Measurements from ENCODE around the gene RXRG.
"Not testable (repeated sequence)": the region's sequence is repeated elsewhere in the genome, so short reads cannot be mapped to it uniquely, and the experiment has no call there.

RXRG gene

DNA sequence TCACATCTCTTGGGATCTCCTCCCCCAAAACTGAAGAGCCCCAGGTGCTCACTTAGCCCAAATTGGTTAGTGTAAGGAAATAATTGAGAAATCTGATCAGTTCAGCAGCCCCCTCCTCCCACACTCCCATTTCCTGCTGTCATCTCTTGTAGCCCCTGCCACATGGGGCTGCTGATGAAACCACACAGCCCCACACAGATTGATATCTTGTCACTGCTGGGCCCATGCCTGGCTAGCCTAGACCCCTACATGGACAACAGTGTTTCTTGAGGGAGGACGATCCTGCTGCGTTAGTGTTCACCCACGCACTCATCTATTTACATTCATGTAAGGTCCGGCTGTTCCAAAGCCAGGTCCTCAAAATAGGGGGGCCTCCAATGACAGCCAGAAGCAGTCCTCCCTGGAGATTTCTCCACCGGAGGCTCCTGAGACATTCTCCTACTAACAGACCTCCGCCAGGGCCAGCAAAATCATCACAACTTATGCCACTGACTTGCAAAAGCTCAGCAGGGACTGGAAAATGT is 23.9 kb upstream of the RXRG start:
- no peaks in the 10 kb centered on the region for H3K4me1 ChIP-seq (ENCODE audit: control insufficient read depth, insufficient read depth, low read length)

GRCh38 chr1:165468253-165468652 is 23.3 kb upstream of the RXRG start:
- H3K27me3 ChIP-seq (ENCODE audit: control insufficient read depth, insufficient read depth, low read length) = peaks cover 3% of the 10 kb centered on the region
- no peak overlapping the region for H3K4me3 ChIP-seq (ENCODE audit: low read length)
- H3K4me1 ChIP-seq (ENCODE audit: control insufficient read depth, insufficient read depth, low read length) = no peaks in the 10 kb centered on the region
- H3K36me3 ChIP-seq (ENCODE audit: control insufficient read depth, insufficient read depth, low read length) = no peaks in the 10 kb centered on the region
- H3K9ac ChIP-seq (ENCODE audit: low read length) = no peak overlapping the region
- no peaks in the 10 kb centered on the region for H3K9me3 ChIP-seq (ENCODE audit: control insufficient read depth, low read length)

More for the DNA sequence above, 23.9 kb upstream of the RXRG start:
- Histone ChIP-seq H3K4me3 (ENCODE audit: low read length) (no peak overlapping the region), H3K9me3 (ENCODE audit: control insufficient read depth, low read length) (no peaks in the 10 kb centered on the region), H3K36me3 (ENCODE audit: control insufficient read depth, insufficient read depth, low read length) (no peaks in the 10 kb centered on the region), H3K27me3 (ENCODE audit: control insufficient read depth, insufficient read depth, low read length) (peaks cover 3% of the 10 kb centered on the region), H3K9ac (ENCODE audit: low read length) (no peak overlapping the region)

- peaks cover 3% of the 10 kb centered on the region for H3K27me3 ChIP-seq (ENCODE audit: control insufficient read depth, insufficient read depth, low read length)
- H3K4me1 ChIP-seq (ENCODE audit: control insufficient read depth, insufficient read depth, low read length) = no peaks in the 10 kb centered on the region
- no peaks in the 10 kb centered on the region for H3K36me3 ChIP-seq (ENCODE audit: control insufficient read depth, insufficient read depth, low read length)
- H3K4me3 ChIP-seq (ENCODE audit: low read length) = no peak overlapping the region
- H3K9ac ChIP-seq (ENCODE audit: low read length) = no peak overlapping the region
- no peaks in the 10 kb centered on the region for H3K9me3 ChIP-seq (ENCODE audit: control insufficient read depth, low read length)
Measured at GRCh38 chr1:165467706-165468105, 22.8 kb upstream of the RXRG start.

- H3K27me3 ChIP-seq (ENCODE audit: control insufficient read depth, insufficient read depth, low read length) = peaks cover 3% of the 10 kb centered on the region
- no peaks in the 10 kb centered on the region for H3K36me3 ChIP-seq (ENCODE audit: control insufficient read depth, insufficient read depth, low read length)
- H3K9me3 ChIP-seq (ENCODE audit: control insufficient read depth, low read length) = no peaks in the 10 kb centered on the region
- H3K4me1 ChIP-seq (ENCODE audit: control insufficient read depth, insufficient read depth, low read length) = no peaks in the 10 kb centered on the region
- no peak overlapping the region for H3K4me3 ChIP-seq (ENCODE audit: low read length)
- no peak overlapping the region for H3K9ac ChIP-seq (ENCODE audit: low read length)
Measured at GRCh38 chr1:165463978-165464377, 19.1 kb upstream of the RXRG start.

DNA sequence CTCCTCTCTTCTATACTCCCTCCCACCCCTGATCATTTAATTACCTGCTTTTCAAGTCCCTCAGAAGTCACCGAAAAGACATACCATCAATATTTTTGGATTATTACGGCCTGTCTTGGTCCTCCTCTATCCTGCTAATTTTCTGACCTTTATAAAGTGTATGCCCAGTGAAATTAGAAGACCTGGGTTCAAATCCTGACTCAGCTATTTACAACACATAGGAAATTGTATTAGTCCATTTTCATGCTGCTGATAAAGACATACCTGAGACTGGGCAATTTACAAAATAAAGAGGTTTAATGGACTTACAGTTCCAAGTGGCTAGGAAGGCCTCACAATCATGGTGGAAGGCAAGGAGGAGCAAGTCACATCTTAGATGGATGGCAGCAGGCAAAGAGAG is 14.8 kb upstream of the RXRG start:
- H3K27me3 ChIP-seq (ENCODE audit: control insufficient read depth, insufficient read depth, low read length); H3K4me1 ChIP-seq (ENCODE audit: control insufficient read depth, insufficient read depth, low read length); H3K9me3 ChIP-seq (ENCODE audit: control insufficient read depth, low read length); H3K36me3 ChIP-seq (ENCODE audit: control insufficient read depth, insufficient read depth, low read length); H3K4me3 ChIP-seq (ENCODE audit: low read length); H3K9ac ChIP-seq (ENCODE audit: low read length): not testable (repeated sequence)

- Histone ChIP-seq H3K4me3 (ENCODE audit: low read length) (no peak overlapping the region), H3K4me1 (ENCODE audit: control insufficient read depth, insufficient read depth, low read length) (no peaks in the 10 kb centered on the region), H3K36me3 (ENCODE audit: control insufficient read depth, insufficient read depth, low read length) (no peaks in the 10 kb centered on the region), H3K9me3 (ENCODE audit: control insufficient read depth, low read length) (no peaks in the 10 kb centered on the region), H3K9ac (ENCODE audit: low read length) (no peak overlapping the region), H3K27me3 (ENCODE audit: control insufficient read depth, insufficient read depth, low read length) (no peaks in the 10 kb centered on the region)
Measured at GRCh38 chr1:165456861-165457260, 11.9 kb upstream of the RXRG start.

DNA sequence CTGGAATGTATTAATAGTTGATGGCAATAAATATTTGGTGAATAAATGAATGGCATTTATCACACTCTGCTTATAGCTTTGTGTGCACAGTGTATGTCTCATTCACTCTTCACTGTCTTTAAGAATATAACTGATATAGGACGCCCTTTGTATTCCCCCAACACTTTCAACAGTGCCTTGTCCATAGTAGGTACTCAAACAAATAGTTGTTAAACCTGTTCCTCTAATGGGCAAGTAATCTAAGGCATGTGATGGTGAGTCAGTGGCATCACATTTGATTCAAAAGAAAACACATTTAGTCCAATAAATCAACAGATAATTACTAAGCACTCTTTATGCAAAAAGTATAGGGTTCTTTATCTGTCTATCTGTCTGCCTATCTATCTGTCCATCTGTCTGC is 11.2 kb upstream of the RXRG start:
- no peaks in the 10 kb centered on the region for H3K4me1 ChIP-seq (ENCODE audit: control insufficient read depth, insufficient read depth, low read length)
- no peaks in the 10 kb centered on the region for H3K27me3 ChIP-seq (ENCODE audit: control insufficient read depth, insufficient read depth, low read length)
- H3K9me3 ChIP-seq (ENCODE audit: control insufficient read depth, low read length) = no peaks in the 10 kb centered on the region
- no peak overlapping the region for H3K4me3 ChIP-seq (ENCODE audit: low read length)
- no peak overlapping the region for H3K9ac ChIP-seq (ENCODE audit: low read length)
- no peaks in the 10 kb centered on the region for H3K36me3 ChIP-seq (ENCODE audit: control insufficient read depth, insufficient read depth, low read length)

GRCh38 chr1:165455111-165455510 is 10.2 kb upstream of the RXRG start:
- H3K27me3 ChIP-seq (ENCODE audit: control insufficient read depth, insufficient read depth, low read length) = peaks cover 4% of the 10 kb centered on the region
- H3K4me3 ChIP-seq (ENCODE audit: low read length) = no peak overlapping the region
- no peaks in the 10 kb centered on the region for H3K36me3 ChIP-seq (ENCODE audit: control insufficient read depth, insufficient read depth, low read length)
- no peak overlapping the region for H3K9ac ChIP-seq (ENCODE audit: low read length)
- no peaks in the 10 kb centered on the region for H3K4me1 ChIP-seq (ENCODE audit: control insufficient read depth, insufficient read depth, low read length)
- no peaks in the 10 kb centered on the region for H3K9me3 ChIP-seq (ENCODE audit: control insufficient read depth, low read length)

DNA sequence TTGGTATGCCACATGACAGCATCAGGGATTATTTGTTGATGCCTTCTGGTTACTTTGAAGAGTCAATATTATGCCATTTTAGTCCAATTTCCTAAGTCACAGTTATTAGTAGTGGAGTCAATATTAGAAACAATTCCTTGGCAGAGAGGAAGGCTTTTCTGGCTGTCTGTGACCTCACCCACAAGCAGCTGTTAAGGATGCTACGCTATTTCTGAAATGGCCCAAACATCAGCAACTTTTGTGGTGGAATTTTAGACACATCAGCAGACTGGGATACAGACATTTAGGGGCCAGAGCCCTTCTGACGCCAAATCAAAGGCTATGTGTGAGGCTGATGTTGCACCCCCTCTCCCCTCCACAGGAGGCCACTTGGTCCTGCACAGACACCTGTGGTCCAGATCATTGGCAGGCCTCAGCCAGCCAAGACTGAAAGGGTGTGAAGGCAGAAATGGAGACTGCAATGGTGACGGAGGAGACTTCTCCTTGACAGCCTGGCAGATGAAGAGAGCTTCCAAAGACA is 9.2 kb upstream of the RXRG start:
- H3K4me3 ChIP-seq (ENCODE audit: low read length) = no peak overlapping the region
- no peaks in the 10 kb centered on the region for H3K4me1 ChIP-seq (ENCODE audit: control insufficient read depth, insufficient read depth, low read length)
- no peaks in the 10 kb centered on the region for H3K9me3 ChIP-seq (ENCODE audit: control insufficient read depth, low read length)
- H3K9ac ChIP-seq (ENCODE audit: low read length) = no peak overlapping the region
- no peaks in the 10 kb centered on the region for H3K36me3 ChIP-seq (ENCODE audit: control insufficient read depth, insufficient read depth, low read length)
- H3K27me3 ChIP-seq (ENCODE audit: control insufficient read depth, insufficient read depth, low read length) = peaks cover 4% of the 10 kb centered on the region

DNA sequence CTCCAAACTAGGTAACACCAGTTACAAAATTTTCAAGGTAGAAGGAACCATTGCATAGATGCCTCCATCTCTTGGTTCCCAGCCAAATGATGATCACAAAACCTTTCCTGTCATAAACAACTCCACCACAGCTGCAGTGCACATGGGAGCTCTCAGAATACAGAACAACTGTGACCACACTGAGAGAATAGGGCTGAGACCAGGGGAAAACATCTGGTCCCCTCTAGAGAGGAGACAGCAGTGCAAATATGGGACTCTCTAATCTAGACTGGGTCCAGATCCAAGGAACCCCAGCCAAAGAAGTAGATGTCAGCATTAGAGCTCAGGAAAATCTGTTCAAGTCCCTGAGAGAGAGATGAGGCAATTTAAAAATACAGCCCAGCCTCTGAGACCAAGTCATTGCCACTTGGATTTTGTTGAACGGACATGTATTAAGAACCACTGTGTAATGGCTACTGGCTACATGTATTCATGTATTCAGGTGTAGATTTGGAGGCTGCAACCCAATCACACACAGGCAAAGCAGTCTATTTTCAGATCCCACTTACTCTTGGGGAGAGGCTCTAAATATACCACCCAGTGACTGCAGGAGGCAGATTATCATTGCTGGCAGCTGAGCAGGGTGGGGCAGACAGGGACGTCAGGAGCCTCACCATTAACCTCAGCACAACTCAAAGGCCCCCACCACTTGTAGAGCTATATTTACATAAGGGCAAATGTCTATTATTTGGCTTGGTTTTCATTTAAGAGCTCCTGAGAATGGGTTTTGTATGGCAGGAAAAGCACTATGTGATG is 7.6 kb upstream of the RXRG start:
- peaks cover 4% of the 10 kb centered on the region for H3K27me3 ChIP-seq (ENCODE audit: control insufficient read depth, insufficient read depth, low read length)
- H3K9ac ChIP-seq (ENCODE audit: low read length) = no peak overlapping the region
- no peak overlapping the region for H3K4me3 ChIP-seq (ENCODE audit: low read length)
- H3K4me1 ChIP-seq (ENCODE audit: control insufficient read depth, insufficient read depth, low read length) = no peaks in the 10 kb centered on the region
- H3K9me3 ChIP-seq (ENCODE audit: control insufficient read depth, low read length) = no peaks in the 10 kb centered on the region
- no peaks in the 10 kb centered on the region for H3K36me3 ChIP-seq (ENCODE audit: control insufficient read depth, insufficient read depth, low read length)

DNA sequence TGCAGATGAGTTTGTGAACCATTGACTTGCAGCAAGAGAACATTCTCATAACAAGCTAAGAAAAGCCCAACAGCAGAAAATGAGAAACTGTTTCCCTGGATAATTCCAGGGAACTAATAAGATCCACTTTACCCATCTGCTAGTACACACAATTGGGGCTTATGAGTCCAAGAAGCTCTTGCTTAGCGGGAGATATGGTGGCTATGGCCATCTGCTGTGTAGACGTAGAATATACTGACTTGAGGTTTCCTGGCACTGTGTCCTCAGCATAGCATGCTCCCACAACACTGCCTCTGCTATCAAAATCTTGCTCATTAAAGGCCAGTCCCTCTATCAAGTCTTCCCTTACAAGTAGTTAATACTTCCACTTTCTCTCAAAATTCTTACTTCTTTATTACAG is 6.8 kb upstream of the RXRG start:
- H3K9me3 ChIP-seq (ENCODE audit: control insufficient read depth, low read length) = no peaks in the 10 kb centered on the region
- H3K4me3 ChIP-seq (ENCODE audit: low read length) = no peak overlapping the region
- H3K36me3 ChIP-seq (ENCODE audit: control insufficient read depth, insufficient read depth, low read length) = no peaks in the 10 kb centered on the region
- no peaks in the 10 kb centered on the region for H3K4me1 ChIP-seq (ENCODE audit: control insufficient read depth, insufficient read depth, low read length)
- H3K27me3 ChIP-seq (ENCODE audit: control insufficient read depth, insufficient read depth, low read length) = peaks cover 8% of the 10 kb centered on the region
- H3K9ac ChIP-seq (ENCODE audit: low read length) = no peak overlapping the region

DNA sequence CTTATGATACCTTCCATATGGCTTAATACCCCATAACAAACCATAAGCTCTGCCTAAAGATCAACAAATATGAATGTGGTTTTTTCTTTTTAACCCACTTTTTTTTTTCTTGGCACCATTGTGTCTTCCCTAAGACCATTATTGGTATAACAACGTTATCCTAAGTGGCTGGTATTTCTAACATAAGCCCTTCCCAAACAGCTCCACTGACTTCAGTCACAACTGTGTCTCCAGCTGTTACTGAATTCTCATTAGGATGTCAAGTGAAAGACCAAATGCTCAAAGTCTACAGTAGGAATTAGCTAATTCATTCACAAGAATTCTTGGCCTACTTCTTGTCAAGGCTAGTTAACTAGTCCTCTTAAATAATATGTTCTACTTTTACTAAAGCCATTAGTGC is 4.2 kb upstream of the RXRG start:
- Histone ChIP-seq H3K27me3 (ENCODE audit: control insufficient read depth, insufficient read depth, low read length) (peaks cover 29% of the 10 kb centered on the region), H3K4me3 (ENCODE audit: low read length) (no peak overlapping the region)

More for the DNA sequence above, 4.2 kb upstream of the RXRG start:
- Histone ChIP-seq H3K4me1 (ENCODE audit: control insufficient read depth, insufficient read depth, low read length) (no peaks in the 10 kb centered on the region), H3K9me3 (ENCODE audit: control insufficient read depth, low read length) (no peaks in the 10 kb centered on the region), H3K9ac (ENCODE audit: low read length) (no peak overlapping the region), H3K36me3 (ENCODE audit: control insufficient read depth, insufficient read depth, low read length) (no peaks in the 10 kb centered on the region)
